ENCODE data around the gene MRPS15.

MRPS15 gene

GRCh38 chr1:36482724-36483388 lies 18.7 kb upstream of the MRPS15 start, which contains the start of gene CSF3R:
Gene CSF3R (minus strand): TSS chr1:36482913. CDS start chr1:36479496, 3,417 bp downstream.
- Histone ChIP-seq H3K4me1 (ENCODE audit: control insufficient read depth, low read length) (peaks cover 33% of the 10 kb centered on the region), H3K9me2 (replicated peaks; ENCODE audit: control insufficient read depth, low read length) (no peaks in the 10 kb centered on the region), H3K27ac (ENCODE audit: low read depth, low read length) (no peak within 1 kb of the TSS), H3K27me3 (ENCODE audit: control insufficient read depth, low read length) (peaks cover 4% of the 10 kb centered on the region), H3K4me2 (ENCODE audit: low read length) (no peak within 1 kb of the TSS; the same call in 1 of the 2 replicates), H3F3A (ENCODE audit: control insufficient read depth, insufficient read depth) (peaks cover 20% of the 10 kb centered on the region), H4K20me1 (ENCODE audit: control insufficient read depth, insufficient read depth, low read depth, low read length) (no peaks in the 10 kb centered on the region), H3K9me3 (ENCODE audit: control insufficient read depth, insufficient read depth, low read length) (no peaks in the 10 kb centered on the region), H3K79me2 (ENCODE audit: control insufficient read depth, low read length) (no peaks in the 10 kb centered on the region), H3K36me3 (ENCODE audit: control insufficient read depth, low read length) (no peaks in the 10 kb centered on the region), H3K4me3 (ENCODE audit: low read length) (no peak within 1 kb of the TSS)
- TF ChIP-seq CTCF (IDR thresholded peaks at IDR 0.05; ENCODE audit: low read depth, low read length, poor library complexity, severe bottlenecking): no peak
- no peak for TF ChIP-seq EZH2phosphoT487 (IDR thresholded peaks at IDR 0.05; ENCODE audit: borderline replicate concordance, low read length)

GRCh38 chr1:36481771-36482723 lies 17.9 kb upstream of the MRPS15 start:
- H3K4me2 ChIP-seq (ENCODE audit: low read length): no peak overlapping the region; the same call in 1 of the 2 replicates
- H3F3A ChIP-seq (ENCODE audit: control insufficient read depth, insufficient read depth): peaks cover 18% of the 10 kb centered on the region
- no peaks in the 10 kb centered on the region for H3K9me2 ChIP-seq (replicated peaks; ENCODE audit: control insufficient read depth, low read length)
- H3K4me1 ChIP-seq (ENCODE audit: control insufficient read depth, low read length): peaks cover 25% of the 10 kb centered on the region
- no peak overlapping the region for H3K4me3 ChIP-seq (ENCODE audit: low read length)
- H3K27me3 ChIP-seq (ENCODE audit: control insufficient read depth, low read length): peaks cover 4% of the 10 kb centered on the region
- H3K36me3 ChIP-seq (ENCODE audit: control insufficient read depth, low read length): no peaks in the 10 kb centered on the region
- no peaks in the 10 kb centered on the region for H4K20me1 ChIP-seq (ENCODE audit: control insufficient read depth, insufficient read depth, low read depth, low read length)
- no peaks in the 10 kb centered on the region for H3K79me2 ChIP-seq (ENCODE audit: control insufficient read depth, low read length)
- no peak overlapping the region for H3K27ac ChIP-seq (ENCODE audit: low read depth, low read length)
- TF ChIP-seq CTCF (IDR thresholded peaks at IDR 0.05; ENCODE audit: low read depth, low read length, poor library complexity, severe bottlenecking) (no peak), EZH2phosphoT487 (IDR thresholded peaks at IDR 0.05; ENCODE audit: borderline replicate concordance, low read length) (no peak)
- H3K9me3 ChIP-seq (ENCODE audit: control insufficient read depth, insufficient read depth, low read length): no peaks in the 10 kb centered on the region

- TF ChIP-seq EZH2phosphoT487 (IDR thresholded peaks at IDR 0.05; ENCODE audit: borderline replicate concordance, low read length): no peak
- TF ChIP-seq CTCF (IDR thresholded peaks at IDR 0.05; ENCODE audit: low read depth, low read length, poor library complexity, severe bottlenecking): no peak
- no peak overlapping the region for H3K4me3 ChIP-seq (ENCODE audit: low read length)
- no peak overlapping the region for H3K27ac ChIP-seq (ENCODE audit: low read depth, low read length)
- H3F3A ChIP-seq (ENCODE audit: control insufficient read depth, insufficient read depth): peaks cover 11% of the 10 kb centered on the region
- H3K27me3 ChIP-seq (ENCODE audit: control insufficient read depth, low read length): peaks cover 4% of the 10 kb centered on the region
- H3K4me1 ChIP-seq (ENCODE audit: control insufficient read depth, low read length): peaks cover 15% of the 10 kb centered on the region
- no peaks in the 10 kb centered on the region for H4K20me1 ChIP-seq (ENCODE audit: control insufficient read depth, insufficient read depth, low read depth, low read length)
- H3K9me3 ChIP-seq (ENCODE audit: control insufficient read depth, insufficient read depth, low read length): no peaks in the 10 kb centered on the region
- H3K79me2 ChIP-seq (ENCODE audit: control insufficient read depth, low read length): no peaks in the 10 kb centered on the region
- no peaks in the 10 kb centered on the region for H3K36me3 ChIP-seq (ENCODE audit: control insufficient read depth, low read length)
- H3K9me2 ChIP-seq (replicated peaks; ENCODE audit: control insufficient read depth, low read length): no peaks in the 10 kb centered on the region
- H3K4me2 ChIP-seq (ENCODE audit: low read length): no peak overlapping the region
Measured at GRCh38 chr1:36481091-36481490, 16.9 kb upstream of the MRPS15 start.
